ENCODE results near the gene DAG1. TPM values are rescaled to one million over a fixed set of nuclear protein-coding genes. Genes with fewer than 3 reads are reported as not detected.

The DAG1 gene
- total RNA-seq, 1 experiment from 2014 or later, result 206 TPM

GRCh38 chr3:49556500-49557275, 86.6 kb downstream of the DAG1 start:
- Histone ChIP-seq H3K9me2 (ENCODE audit: insufficient read depth) (no peaks in the 10 kb centered on the region), H3K9me3 (ENCODE audit: insufficient read depth, low read depth) (no peaks in the 10 kb centered on the region), H3K36me3 (ENCODE audit: low read depth) (no peaks in the 10 kb centered on the region), H2AFZ (no peak overlapping the region), H3K4me1 (replicated peaks; ENCODE audit: insufficient read depth) (peaks cover 3% of the 10 kb centered on the region; the same call in 1 of the 2 replicates), H3K27ac (no peak overlapping the region), H3K4me3 (no peak overlapping the region), H3F3A (ENCODE audit: insufficient read depth, low read depth) (no peaks in the 10 kb centered on the region), H3K4me2 (no peak overlapping the region), H3K79me2 (ENCODE audit: low read depth) (no peaks in the 10 kb centered on the region), H3K27me3 (ENCODE audit: insufficient read depth, low read depth) (peaks cover 41% of the 10 kb centered on the region), H4K20me1 (ENCODE audit: insufficient read depth) (no peaks in the 10 kb centered on the region)
- no peak for DNase-seq
- TF ChIP-seq EZH2 (IDR thresholded peaks at IDR 0.05; ENCODE audit: low read depth), result no peak
- no peak for TF ChIP-seq CTCF (conservative IDR thresholded peaks at IDR 0.05)
- CTCF ChIA-PET, result interaction anchor here (0.6 kb wide), 2 partner anchors 115 to 809 kb away, joined by 3 read pairs; no protein-coding TSS in a partner anchor
- POLR2A ChIA-PET (ENCODE audit: unreplicated experiment), result no interaction called here
- intact Hi-C loops (cut with micrococcal nuclease; ENCODE audit: unreplicated experiment), result no loop called here
- no TSS peak for BruUV-seq (replicated peaks)

DNA sequence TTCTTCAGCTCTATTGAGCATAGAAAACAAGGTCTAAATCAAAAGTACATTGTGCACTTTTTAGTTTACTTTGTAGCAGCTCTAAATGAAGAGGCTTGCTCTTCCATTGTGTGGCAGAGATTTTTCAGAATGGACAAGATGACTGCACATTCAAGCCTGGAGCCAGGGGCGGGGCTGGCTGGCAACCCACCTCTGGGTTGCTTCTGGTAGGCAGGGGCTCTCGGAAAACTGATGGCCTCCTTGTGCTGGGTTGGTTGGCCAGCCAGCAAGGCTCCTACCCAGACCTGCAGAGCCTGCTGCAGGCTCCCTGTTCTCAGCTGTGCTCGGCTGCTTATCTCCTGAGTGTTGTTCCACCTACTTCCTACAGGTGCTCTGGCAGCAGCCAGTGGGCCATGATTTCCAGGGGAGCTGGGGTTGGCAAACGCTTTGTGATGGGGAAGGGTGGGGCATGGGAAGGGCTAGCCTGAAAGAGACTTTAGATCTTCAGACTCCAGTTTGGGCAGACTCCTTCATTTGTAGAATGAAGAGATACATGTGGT, 93.0 kb downstream of the DAG1 start:
- TF ChIP-seq EZH2 (IDR thresholded peaks at IDR 0.05; ENCODE audit: low read depth), result no peak
- TF ChIP-seq CTCF (conservative IDR thresholded peaks at IDR 0.05), result no peak
- no TSS peak for BruUV-seq (replicated peaks)
- Histone ChIP-seq H2AFZ (no peak overlapping the region), H3K79me2 (ENCODE audit: low read depth) (no peaks in the 10 kb centered on the region), H3K4me3 (no peak overlapping the region), H3K9me3 (ENCODE audit: insufficient read depth, low read depth) (no peaks in the 10 kb centered on the region), H3K4me2 (no peak overlapping the region), H4K20me1 (ENCODE audit: insufficient read depth) (no peaks in the 10 kb centered on the region), H3F3A (ENCODE audit: insufficient read depth, low read depth) (no peaks in the 10 kb centered on the region), H3K9me2 (ENCODE audit: insufficient read depth) (no peaks in the 10 kb centered on the region), H3K27me3 (ENCODE audit: insufficient read depth, low read depth) (peaks cover 18% of the 10 kb centered on the region; the same call in 1 of the 2 replicates), H3K4me1 (replicated peaks; ENCODE audit: insufficient read depth) (no peaks in the 10 kb centered on the region), H3K27ac (no peak overlapping the region), H3K36me3 (ENCODE audit: low read depth) (no peaks in the 10 kb centered on the region)
- intact Hi-C loops (cut with micrococcal nuclease; ENCODE audit: unreplicated experiment), result no loop called here
- ChIA-PET CTCF (no interaction called here), POLR2A (ENCODE audit: unreplicated experiment) (interaction anchor here (0.6 kb wide), 1 partner anchor 92 kb away, joined by 3 read pairs; no protein-coding TSS in a partner anchor)
- DNase-seq, result no peak

DNA sequence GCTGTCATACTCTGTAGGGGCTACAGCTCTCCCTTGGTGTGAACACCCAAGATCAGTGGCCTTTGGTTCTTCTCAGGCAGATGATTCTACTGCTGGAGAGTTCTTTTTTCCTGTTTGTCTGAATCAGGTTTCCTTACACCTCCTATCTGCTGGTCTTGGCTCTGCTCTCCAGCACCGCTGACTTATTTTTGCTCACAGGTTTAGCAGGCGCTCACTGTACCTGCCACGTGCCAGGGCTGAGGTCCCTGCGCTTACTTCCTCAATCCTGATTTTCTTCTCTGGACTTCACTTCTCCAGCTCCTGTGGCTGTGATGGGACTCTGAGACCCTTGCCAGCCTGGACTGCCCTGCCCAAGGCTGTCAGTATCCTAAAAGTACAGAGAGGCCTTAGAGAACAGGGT, 93.7 kb downstream of the DAG1 start:
- Histone ChIP-seq H3K36me3 (ENCODE audit: low read depth) (no peaks in the 10 kb centered on the region), H3K27me3 (ENCODE audit: insufficient read depth, low read depth) (peaks cover 11% of the 10 kb centered on the region; the same call in 1 of the 2 replicates), H3K4me2 (no peak overlapping the region), H4K20me1 (ENCODE audit: insufficient read depth) (no peaks in the 10 kb centered on the region), H3K4me3 (no peak overlapping the region), H3K4me1 (replicated peaks; ENCODE audit: insufficient read depth) (no peaks in the 10 kb centered on the region), H3K27ac (no peak overlapping the region), H3F3A (ENCODE audit: insufficient read depth, low read depth) (no peaks in the 10 kb centered on the region), H3K79me2 (ENCODE audit: low read depth) (no peaks in the 10 kb centered on the region), H3K9me2 (ENCODE audit: insufficient read depth) (no peaks in the 10 kb centered on the region), H2AFZ (no peak overlapping the region), H3K9me3 (ENCODE audit: insufficient read depth, low read depth) (no peaks in the 10 kb centered on the region)
- no peak for DNase-seq
- intact Hi-C loops (cut with micrococcal nuclease; ENCODE audit: unreplicated experiment), result no loop called here
- BruUV-seq (replicated peaks), result no TSS peak
- TF ChIP-seq EZH2 (IDR thresholded peaks at IDR 0.05; ENCODE audit: low read depth), result no peak
- no peak for TF ChIP-seq CTCF (conservative IDR thresholded peaks at IDR 0.05)
- POLR2A ChIA-PET (ENCODE audit: unreplicated experiment), result interaction anchor here (0.6 kb wide), 1 partner anchor 91 kb away, joined by 3 read pairs; no protein-coding TSS in a partner anchor
- CTCF ChIA-PET, result no interaction called here
